ENCODE measurements around the gene AMOTL2. TPM values are rescaled to one million over a fixed set of nuclear protein-coding genes. Genes with fewer than 3 reads are reported as not detected.

AMOTL2 gene
- total and polyA plus RNA-seq, 9 of the 15 experiments (the other 6 are each of a cell fraction or from before 2014, with no cell fraction given): 0.12 to 0.31 TPM; not detected in 7

GRCh38 chr3:134366221-134366927 lies 7.9 kb downstream of the AMOTL2 start:
- in situ Hi-C loops (cut with MboI) (no loop called here), intact Hi-C loops (cut with micrococcal nuclease) (no loop called here)
- POLR2A ChIA-PET: no interaction called here

More at GRCh38 chr3:134366221-134366927, 7.9 kb downstream of the AMOTL2 start:
- BruUV-seq (replicated peaks): no TSS peak
- no peak for DNase-seq (ENCODE audit: extremely low read depth in 1 of 4, low spot score in 3 of 4)
- CTCF ChIA-PET (ENCODE audit: low intra/inter-chr PET ratio): no interaction called here
- Histone ChIP-seq H3K27me3 (ENCODE audit: control insufficient read depth in 2 of 2, insufficient read depth in 2 of 2, low read length in 2 of 2) (peaks cover 5 to 59% of the 10 kb centered on the region in 2 experiments; a peak in 3 of 5 replicates), H2AFZ (ENCODE audit: low read depth, low read length) (no peak overlapping the region), H3K27ac (ENCODE audit: extremely low read depth, low read depth, low read length) (no peak overlapping the region), H3K9me3 (replicated peaks; ENCODE audit: control insufficient read depth, insufficient read depth, low read depth, low read length) (no peaks in the 10 kb centered on the region), H3K4me3 (no peak overlapping the region), H3K9ac (ENCODE audit: insufficient read depth in 1 of 2, low read depth in 2 of 2, low read length in 2 of 2) (no peak overlapping the region), H3K79me2 (ENCODE audit: control insufficient read depth, insufficient read depth, low read length) (no peaks in the 10 kb centered on the region), H3K9me1 (ENCODE audit: control insufficient read depth, insufficient read depth, low read length) (no peaks in the 10 kb centered on the region), H4K20me1 (replicated peaks; ENCODE audit: control insufficient read depth, insufficient read depth, low read length) (no peaks in the 10 kb centered on the region; the same call in 1 of the 2 replicates), H3K4me1 (replicated peaks in 1 of 2; ENCODE audit: control insufficient read depth in 2 of 2, insufficient read depth in 2 of 2, low read length in 2 of 2) (peaks cover 0 to 7% of the 10 kb centered on the region in 2 experiments; a peak in 2 of 5 replicates), H3K4me2 (ENCODE audit: insufficient read depth, low read length) (no peak overlapping the region), H3K36me3 (ENCODE audit: control insufficient read depth, insufficient read depth, low read length) (no peaks in the 10 kb centered on the region)
- FAIRE-seq: no peak
- TF ChIP-seq UBTF (IDR thresholded peaks at IDR 0.05; ENCODE audit: borderline replicate concordance in 1 of 2, low read depth in 2 of 2, low read length in 2 of 2) (no peak), HMG20A (CRISPR knock-in tag; conservative IDR thresholded peaks at IDR 0.05) (no peak)
- no peak for ATAC-seq
- whole genome bisulfite sequencing (ENCODE audit: insufficient coverage, low coverage, missing lambda C conversion rate): 6% methylated on average over 13 of the region's 13 CpGs

All from K562 (cell line).